GM12891 (cell line): ENCODE results near the gene RBKS.
"Not testable (repeated sequence)": the region's sequence is repeated elsewhere in the genome, so short reads cannot be mapped to it uniquely, and the experiment has no call there.

Experiments used
- POLR2A ChIP-seq: IDR thresholded peaks from 2 replicates; pipeline ENCODE4 v1.6.1; 2011; ENCODE audit warnings: low read depth, low read length, control low read depth
- POLR2AphosphoS5 ChIP-seq: IDR thresholded peaks from 2 replicates; pipeline ENCODE4 v1.6.1; 2011; ENCODE audit warnings: low read depth, low read length, control low read depth
- POU2F2 ChIP-seq: IDR thresholded peaks from 2 replicates; pipeline ENCODE4 v1.6.1; 2011; ENCODE audit warnings: low read depth, mild to moderate bottlenecking, control low read depth, low read length, moderate library complexity
- SPI1 ChIP-seq: IDR thresholded peaks from 2 replicates; pipeline ENCODE4 v1.6.1; 2011; ENCODE audit warnings: low read depth, low read length, control low read depth
- TAF1 ChIP-seq: IDR thresholded peaks from 2 replicates; pipeline ENCODE4 v1.6.1; 2011; ENCODE audit warnings: low read depth, low read length, control low read depth

GRCh38 chr2:27863955-27864354, 26.2 kb downstream of the RBKS start:
- not testable (repeated sequence) for TF ChIP-seq POLR2A, POLR2AphosphoS5, TAF1, POU2F2, SPI1
